ENCODE results near the gene BHLHE40. TPM values are rescaled to one million over a fixed set of nuclear protein-coding genes. Genes with fewer than 3 reads are reported as not detected.
A peak's percentile ranks its signal among the peaks of the same experiment; 100 is the strongest.

The BHLHE40 gene
- total RNA-seq (2014; rRNA removed; shearing (Covaris generic)) (1.7 and 2.2 TPM in 2 replicates), polyA plus RNA-seq (2016; fragmentation: Nextera tagmentation; extraction: Ambion mirVana) (1.7 and 2.0 TPM in 2 replicates)
- long read RNA-seq, partial matches to known transcripts: 0 of 2 reads
- long read RNA-seq, other reads (novel, unspliced or antisense): 1 of 2 reads

DNA sequence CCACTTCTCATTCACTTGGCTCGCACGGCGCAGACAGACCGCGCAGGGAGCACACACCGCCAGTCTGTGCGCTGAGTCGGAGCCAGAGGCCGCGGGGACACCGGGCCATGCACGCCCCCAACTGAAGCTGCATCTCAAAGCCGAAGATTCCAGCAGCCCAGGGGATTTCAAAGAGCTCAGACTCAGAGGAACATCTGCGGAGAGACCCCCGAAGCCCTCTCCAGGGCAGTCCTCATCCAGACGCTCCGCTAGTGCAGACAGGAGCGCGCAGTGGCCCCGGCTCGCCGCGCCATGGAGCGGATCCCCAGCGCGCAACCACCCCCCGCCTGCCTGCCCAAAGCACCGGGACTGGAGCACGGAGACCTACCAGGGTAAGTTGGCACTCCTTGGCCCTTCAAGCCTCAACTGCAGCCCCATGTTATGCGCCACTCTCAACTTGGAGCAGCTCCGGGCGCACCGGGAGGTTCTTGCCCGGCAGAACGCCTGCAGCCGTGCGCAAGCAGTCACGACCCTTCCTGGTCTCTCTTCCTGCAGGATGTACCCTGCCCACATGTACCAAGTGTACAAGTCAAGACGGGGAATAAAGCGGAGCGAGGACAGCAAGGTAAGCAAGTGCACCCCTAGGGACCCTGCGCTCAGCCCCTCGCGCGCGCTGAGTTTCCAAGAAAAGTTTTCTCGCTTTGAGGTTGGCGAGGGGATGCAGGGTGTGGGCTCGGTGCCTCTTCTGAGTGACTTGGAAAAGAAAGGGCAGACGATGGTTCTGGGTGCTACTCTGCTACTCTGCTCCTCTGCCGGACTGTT, at the start of gene BHLHE40:
BHLHE40 (plus strand) TSS at position 10 of the 801 bp plus-strand sequence; CDS start at position 292, 282 bp downstream.
- peak; percentile 41 for ATAC-seq
- no peaks in the 10 kb centered on the region for H3K36me3 ChIP-seq (ENCODE audit: insufficient read depth)
- DNase-seq (ENCODE audit: low spot score): peak; percentile 72
- peak within 1 kb of the TSS; percentile 99 for H2AFZ ChIP-seq
- peaks cover 55% of the 10 kb centered on the region for H3K27me3 ChIP-seq (ENCODE audit: insufficient read depth)
- peak within 1 kb of the TSS; percentile 99 for H3K4me2 ChIP-seq
- H3K27ac ChIP-seq (ENCODE audit: low read depth): no peak within 1 kb of the TSS
- H3K4me3 ChIP-seq: peak within 1 kb of the TSS; percentile 91
- Mint-ChIP-seq H3K4me3 (peak within 1 kb of the TSS; percentile 88), H3K4me1 (peaks cover 26% of the 10 kb centered on the region), H3K36me3 (ENCODE audit: low read depth) (peaks cover 4% of the 10 kb centered on the region; the same call in 2 of the 3 replicates), H3K27me3 (ENCODE audit: insufficient read depth, low read depth, poor library complexity) (peaks cover 47% of the 10 kb centered on the region), H3K27ac (no peak within 1 kb of the TSS), H3K9me3 (0 out of 3 replicates have a peak, but pooled peaks cover 5% of the 10 kb centered on the region)
- H3K4me1 ChIP-seq (ENCODE audit: insufficient read depth): peaks cover 19% of the 10 kb centered on the region
- H4K20me1 ChIP-seq (replicated peaks; ENCODE audit: insufficient read depth): no peaks in the 10 kb centered on the region
- peaks cover 18% of the 10 kb centered on the region for H3F3A ChIP-seq (replicated peaks; ENCODE audit: low read depth)
- TF ChIP-seq POLR2AphosphoS5 (IDR thresholded peaks at IDR 0.05; ENCODE audit: low read depth) (0 out of 2 replicates have a peak, but pooled peaks have one; percentile 30), CREB1 (CRISPR knock-in tag; IDR thresholded peaks at IDR 0.05; ENCODE audit: low read depth) (no peak), EZH2phosphoT487 (IDR thresholded peaks at IDR 0.05; ENCODE audit: unreplicated experiment) (peak; percentile 12)
- H3K79me2 ChIP-seq (replicated peaks; ENCODE audit: insufficient read depth): no peaks in the 10 kb centered on the region
- H3K9me2 ChIP-seq (ENCODE audit: insufficient read depth): no peaks in the 10 kb centered on the region

DNA sequence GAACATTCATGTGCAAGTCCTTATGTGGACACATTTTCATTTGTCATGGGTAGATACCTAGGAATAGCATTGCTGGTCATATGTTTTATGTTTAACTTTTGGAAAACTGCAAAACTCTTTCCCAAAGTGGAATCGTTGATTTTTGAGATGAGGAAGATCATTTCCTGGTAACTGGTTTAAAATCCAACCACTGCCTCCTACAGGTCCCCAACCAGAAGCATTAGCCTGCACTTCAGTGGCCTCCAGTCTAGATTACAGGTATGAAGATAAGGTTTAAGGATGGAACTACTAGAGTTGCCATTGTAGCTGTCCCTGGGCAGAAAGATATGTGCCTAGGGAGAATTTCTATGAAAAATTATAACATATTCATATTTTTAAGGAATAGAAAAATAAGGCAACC, 48.7 kb upstream of the BHLHE40 start:
- H3K27ac ChIP-seq (ENCODE audit: low read depth): no peak overlapping the region
- no peaks in the 10 kb centered on the region for H3K27me3 ChIP-seq (ENCODE audit: insufficient read depth)
- no peaks in the 10 kb centered on the region for H4K20me1 ChIP-seq (replicated peaks; ENCODE audit: insufficient read depth)
- no peak overlapping the region for H2AFZ ChIP-seq
- no peaks in the 10 kb centered on the region for H3F3A ChIP-seq (replicated peaks; ENCODE audit: low read depth)
- no peaks in the 10 kb centered on the region for H3K4me1 ChIP-seq (ENCODE audit: insufficient read depth)
- Mint-ChIP-seq H3K4me3 (no peak overlapping the region), H3K27me3 (ENCODE audit: insufficient read depth, low read depth, poor library complexity) (no peaks in the 10 kb centered on the region), H3K36me3 (ENCODE audit: low read depth) (no peaks in the 10 kb centered on the region), H3K27ac (no peak overlapping the region), H3K9me3 (no peaks in the 10 kb centered on the region), H3K4me1 (no peaks in the 10 kb centered on the region)
- H3K36me3 ChIP-seq (ENCODE audit: insufficient read depth): no peaks in the 10 kb centered on the region
- no peaks in the 10 kb centered on the region for H3K9me2 ChIP-seq (ENCODE audit: insufficient read depth)
- DNase-seq (ENCODE audit: low spot score) (no peak), ATAC-seq (no peak)
- no peaks in the 10 kb centered on the region for H3K79me2 ChIP-seq (replicated peaks; ENCODE audit: insufficient read depth)
- TF ChIP-seq STAT1 (IDR thresholded peaks at IDR 0.05; ENCODE audit: unreplicated experiment) (no peak), NANOG (IDR thresholded peaks at IDR 0.05; ENCODE audit: borderline replicate concordance) (no peak), ZNF462 (CRISPR knock-in tag; IDR thresholded peaks at IDR 0.05) (no peak)
- TF ChIP-seq, protein P1, sequence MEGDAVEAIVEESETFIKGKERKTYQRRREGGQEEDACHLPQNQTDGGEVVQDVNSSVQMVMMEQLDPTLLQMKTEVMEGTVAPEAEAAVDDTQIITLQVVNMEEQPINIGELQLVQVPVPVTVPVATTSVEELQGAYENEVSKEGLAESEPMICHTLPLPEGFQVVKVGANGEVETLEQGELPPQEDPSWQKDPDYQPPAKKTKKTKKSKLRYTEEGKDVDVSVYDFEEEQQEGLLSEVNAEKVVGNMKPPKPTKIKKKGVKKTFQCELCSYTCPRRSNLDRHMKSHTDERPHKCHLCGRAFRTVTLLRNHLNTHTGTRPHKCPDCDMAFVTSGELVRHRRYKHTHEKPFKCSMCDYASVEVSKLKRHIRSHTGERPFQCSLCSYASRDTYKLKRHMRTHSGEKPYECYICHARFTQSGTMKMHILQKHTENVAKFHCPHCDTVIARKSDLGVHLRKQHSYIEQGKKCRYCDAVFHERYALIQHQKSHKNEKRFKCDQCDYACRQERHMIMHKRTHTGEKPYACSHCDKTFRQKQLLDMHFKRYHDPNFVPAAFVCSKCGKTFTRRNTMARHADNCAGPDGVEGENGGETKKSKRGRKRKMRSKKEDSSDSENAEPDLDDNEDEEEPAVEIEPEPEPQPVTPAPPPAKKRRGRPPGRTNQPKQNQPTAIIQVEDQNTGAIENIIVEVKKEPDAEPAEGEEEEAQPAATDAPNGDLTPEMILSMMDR (conservative IDR thresholded peaks at IDR 0.05; ENCODE audit: low read depth in 2 of 2): peak in 1 of 2 experiments; percentile 27; a peak in 2 of 4 replicates
- no peak overlapping the region for H3K4me2 ChIP-seq
- H3K4me3 ChIP-seq: no peak overlapping the region
